Measurements from ENCODE around the gene SETD1B. TPM values are rescaled to one million over a fixed set of nuclear protein-coding genes. Genes with fewer than 3 reads are reported as not detected.
"Not testable (repeated sequence)": the region's sequence is repeated elsewhere in the genome, so short reads cannot be mapped to it uniquely, and the experiment has no call there.

SETD1B gene
- total and polyA plus RNA-seq, 12 donors, result 2.1 to 27.3 (median 11.9) TPM

DNA sequence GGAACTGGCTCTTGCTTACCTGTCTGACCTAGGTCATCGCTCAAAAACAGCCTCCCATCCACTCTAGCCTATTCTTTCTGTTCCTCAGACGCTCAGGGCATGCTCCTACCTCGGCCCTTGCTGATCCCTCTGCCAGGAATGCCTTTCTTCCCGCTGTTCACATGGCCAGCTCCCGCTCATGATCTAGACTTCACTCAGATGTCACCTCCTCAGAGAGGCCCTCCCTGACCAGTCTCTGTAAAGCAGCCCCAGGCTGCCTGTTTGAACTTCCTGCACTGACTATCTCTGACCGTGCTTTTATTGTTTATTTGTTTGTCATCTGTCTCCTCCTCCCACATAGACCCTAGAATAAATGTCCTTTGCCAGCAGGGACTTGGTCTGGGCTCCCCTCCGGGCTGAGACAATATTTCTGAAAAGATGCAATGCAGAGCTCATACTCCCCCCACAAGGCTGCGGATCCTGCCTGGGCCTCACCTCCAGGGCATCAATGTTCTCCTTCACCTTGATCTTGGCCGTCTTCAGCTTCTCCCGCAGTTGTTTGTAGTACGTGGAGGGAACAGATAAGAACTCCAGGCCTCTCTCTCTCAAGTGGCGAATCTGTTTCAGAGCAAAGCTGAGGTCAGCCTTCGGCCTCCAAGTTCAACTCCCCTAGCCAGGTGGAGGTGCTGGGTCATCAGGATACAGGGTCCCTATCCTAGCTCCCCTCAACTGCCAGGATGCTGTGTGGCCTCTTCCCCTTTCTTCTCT, 39.6 kb downstream of the SETD1B start:
- intact Hi-C loops (cut with DNase I), result no loop called here
- no peak for DNase-seq
- Histone ChIP-seq H3K4me1 (replicated peaks in 1 of 2) (peaks cover 6% of the 10 kb centered on the region in 2 donors), H3K4me3 (no peak overlapping the region), H3K9me3 (replicated peaks in 1 of 3) (no peaks in the 10 kb centered on the region), H3K27ac (no peak overlapping the region), H3K36me3 (replicated peaks in 1 of 2) (no peaks in the 10 kb centered on the region), H3K27me3 (no peaks in the 10 kb centered on the region)
- TF ChIP-seq, protein P1, sequence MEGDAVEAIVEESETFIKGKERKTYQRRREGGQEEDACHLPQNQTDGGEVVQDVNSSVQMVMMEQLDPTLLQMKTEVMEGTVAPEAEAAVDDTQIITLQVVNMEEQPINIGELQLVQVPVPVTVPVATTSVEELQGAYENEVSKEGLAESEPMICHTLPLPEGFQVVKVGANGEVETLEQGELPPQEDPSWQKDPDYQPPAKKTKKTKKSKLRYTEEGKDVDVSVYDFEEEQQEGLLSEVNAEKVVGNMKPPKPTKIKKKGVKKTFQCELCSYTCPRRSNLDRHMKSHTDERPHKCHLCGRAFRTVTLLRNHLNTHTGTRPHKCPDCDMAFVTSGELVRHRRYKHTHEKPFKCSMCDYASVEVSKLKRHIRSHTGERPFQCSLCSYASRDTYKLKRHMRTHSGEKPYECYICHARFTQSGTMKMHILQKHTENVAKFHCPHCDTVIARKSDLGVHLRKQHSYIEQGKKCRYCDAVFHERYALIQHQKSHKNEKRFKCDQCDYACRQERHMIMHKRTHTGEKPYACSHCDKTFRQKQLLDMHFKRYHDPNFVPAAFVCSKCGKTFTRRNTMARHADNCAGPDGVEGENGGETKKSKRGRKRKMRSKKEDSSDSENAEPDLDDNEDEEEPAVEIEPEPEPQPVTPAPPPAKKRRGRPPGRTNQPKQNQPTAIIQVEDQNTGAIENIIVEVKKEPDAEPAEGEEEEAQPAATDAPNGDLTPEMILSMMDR (IDR thresholded peaks at IDR 0.05), result no peak
- TF ChIP-seq POLR2A (IDR thresholded peaks at IDR 0.05), result no peak
- 78 to 85% (median 82%) methylated on average over 12 to 13 of the region's 13 CpGs for WGBS, 4 donors

- Histone ChIP-seq H3K4me3 (no peak overlapping the region), H3K9me3 (replicated peaks in 1 of 3) (no peaks in the 10 kb centered on the region), H3K27ac (no peak overlapping the region), H3K27me3 (no peaks in the 10 kb centered on the region), H3K4me1 (replicated peaks in 1 of 2) (no peaks in the 10 kb centered on the region), H3K36me3 (replicated peaks in 1 of 2) (no peaks in the 10 kb centered on the region)
- WGBS, 4 donors, result 80 to 94% (median 92%) methylated on average over 1 of the region's 1 CpG
- DNase-seq, result no peak
- intact Hi-C loops (cut with DNase I), result no loop called here
- TF ChIP-seq, protein P1 (IDR thresholded peaks at IDR 0.05), result no peak
- no peak for TF ChIP-seq POLR2A (IDR thresholded peaks at IDR 0.05)
Observed at GRCh38 chr12:121845701-121846100, 41.9 kb downstream of the SETD1B start.

DNA sequence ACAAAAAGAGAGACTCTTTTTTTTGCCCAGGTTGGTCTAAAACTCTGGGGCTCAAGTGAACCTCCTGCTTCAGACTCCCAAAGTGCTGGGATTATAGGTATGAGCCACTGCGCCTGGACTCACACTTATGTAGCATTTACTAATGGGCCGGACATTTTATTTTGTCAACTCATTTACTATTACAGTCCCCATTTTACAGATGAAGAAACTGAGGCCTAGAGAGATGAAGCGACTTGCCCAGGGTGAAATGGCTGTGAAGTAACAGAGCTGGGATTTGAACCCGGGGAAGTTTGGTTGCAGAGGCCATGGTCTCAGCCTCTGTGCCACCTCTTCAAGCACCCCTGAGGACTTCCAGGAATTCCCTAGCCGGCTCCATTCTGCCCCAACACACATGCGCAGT, 45.4 kb downstream of the SETD1B start:
- Histone ChIP-seq H3K4me3 (no peak overlapping the region), H3K27ac (no peak overlapping the region), H3K27me3 (no peaks in the 10 kb centered on the region), H3K4me1 (replicated peaks in 1 of 2) (no peaks in the 10 kb centered on the region), H3K9me3 (replicated peaks in 1 of 3) (no peaks in the 10 kb centered on the region), H3K36me3 (replicated peaks in 1 of 2) (no peaks in the 10 kb centered on the region)
- intact Hi-C loops (cut with DNase I), result no loop called here
- WGBS, 4 donors, result 89 to 96% (median 93%) methylated on average over 5 to 6 of the region's 6 CpGs
- no peak for DNase-seq
- no peak for TF ChIP-seq POLR2A (IDR thresholded peaks at IDR 0.05)
- TF ChIP-seq, protein P1 (IDR thresholded peaks at IDR 0.05), result no peak

- DNase-seq, result no peak
Observed at GRCh38 chr12:121849665-121850064, 45.9 kb downstream of the SETD1B start.

GRCh38 chr12:121852392-121852791, 48.6 kb downstream of the SETD1B start:
- H3K9me3 ChIP-seq (replicated peaks in 1 of 3); H3K27me3 ChIP-seq; H3K36me3 ChIP-seq (replicated peaks in 1 of 2); H3K4me1 ChIP-seq (replicated peaks in 1 of 2); H3K27ac ChIP-seq; DNase-seq; intact Hi-C loops (cut with DNase I); H3K4me3 ChIP-seq: not testable (repeated sequence)
- WGBS, 4 donors, result 55 to 86% (median 80%) methylated on average over 3 of the region's 3 CpGs

More at GRCh38 chr12:121849665-121850064, 45.9 kb downstream of the SETD1B start:
- TF ChIP-seq POLR2A (IDR thresholded peaks at IDR 0.05), result no peak
- TF ChIP-seq, protein P1 (IDR thresholded peaks at IDR 0.05), result no peak
- Histone ChIP-seq H3K27me3 (no peaks in the 10 kb centered on the region), H3K4me3 (no peak overlapping the region), H3K27ac (no peak overlapping the region), H3K36me3 (replicated peaks in 1 of 2) (no peaks in the 10 kb centered on the region), H3K4me1 (replicated peaks in 1 of 2) (no peaks in the 10 kb centered on the region), H3K9me3 (replicated peaks in 1 of 3) (no peaks in the 10 kb centered on the region)
- 76 to 90% (median 81%) methylated on average over 11 to 13 of the region's 13 CpGs for WGBS, 4 donors
- intact Hi-C loops (cut with DNase I), result no loop called here

All from adrenal gland (tissue), 12 donors.